Breast epithelium (tissue), 3 donors: ENCODE measurements around the gene CEP295NL.

Experiments
- POLR2A ChIP-seq: fragments of 450-650 bp; IDR thresholded peaks from one replicate; pipeline ENCODE4 v1.6.1; 2016; ENCODE audit warnings: antibody characterized with exemption, mild to moderate bottlenecking, moderate library complexity
- POLR2AphosphoS5 ChIP-seq, 3 donors: sonication (generic); formaldehyde crosslinking; IDR thresholded peaks; one replicate each; pipeline ENCODE4 v1.6.1; 2017; ENCODE audit warnings: antibody characterized with exemption in 3 of 3
- TF ChIP-seq, protein P1 (sequence below), 3 donors: fragments of 450-650 bp; IDR thresholded peaks; one replicate each; pipeline ENCODE4 v1.5.1; 2016 to 2017; ENCODE audit warnings: antibody characterized with exemption in 3 of 3, mild to moderate bottlenecking in 3 of 3, moderate library complexity in 3 of 3

DNA sequence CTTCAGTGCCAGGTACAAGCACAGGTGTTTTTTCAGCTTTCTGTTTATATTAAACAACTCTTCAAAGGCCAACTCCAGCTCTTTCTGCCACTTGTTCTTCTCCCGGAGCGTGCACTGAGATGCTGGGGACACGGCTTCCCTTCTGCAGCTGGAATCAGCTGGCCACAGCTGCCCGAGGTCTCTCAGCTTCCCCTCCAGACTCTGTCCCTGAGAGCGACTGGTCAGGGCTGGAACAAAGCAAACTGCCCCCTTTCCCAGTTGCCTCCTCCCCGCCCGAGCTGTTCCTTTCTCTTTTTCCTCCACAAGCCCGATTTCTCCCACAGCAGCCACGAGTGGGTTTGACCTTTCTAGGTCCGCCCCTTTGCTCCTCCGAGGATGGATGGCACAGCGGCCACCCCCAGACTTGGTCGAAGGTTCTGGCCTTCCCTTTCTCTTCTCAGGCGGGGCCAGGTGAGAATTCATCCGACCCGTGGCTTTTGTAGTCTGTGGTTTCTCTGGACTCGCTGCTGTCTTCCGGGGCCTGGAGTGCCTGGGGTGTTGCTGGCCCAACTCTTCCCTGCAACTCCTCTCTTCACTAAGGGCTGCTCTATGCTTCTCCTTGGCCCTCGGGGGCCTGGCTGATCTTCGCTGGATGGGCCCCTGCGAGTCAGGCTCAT is 11.5 kb downstream of the CEP295NL start:
- TF ChIP-seq, protein P1, sequence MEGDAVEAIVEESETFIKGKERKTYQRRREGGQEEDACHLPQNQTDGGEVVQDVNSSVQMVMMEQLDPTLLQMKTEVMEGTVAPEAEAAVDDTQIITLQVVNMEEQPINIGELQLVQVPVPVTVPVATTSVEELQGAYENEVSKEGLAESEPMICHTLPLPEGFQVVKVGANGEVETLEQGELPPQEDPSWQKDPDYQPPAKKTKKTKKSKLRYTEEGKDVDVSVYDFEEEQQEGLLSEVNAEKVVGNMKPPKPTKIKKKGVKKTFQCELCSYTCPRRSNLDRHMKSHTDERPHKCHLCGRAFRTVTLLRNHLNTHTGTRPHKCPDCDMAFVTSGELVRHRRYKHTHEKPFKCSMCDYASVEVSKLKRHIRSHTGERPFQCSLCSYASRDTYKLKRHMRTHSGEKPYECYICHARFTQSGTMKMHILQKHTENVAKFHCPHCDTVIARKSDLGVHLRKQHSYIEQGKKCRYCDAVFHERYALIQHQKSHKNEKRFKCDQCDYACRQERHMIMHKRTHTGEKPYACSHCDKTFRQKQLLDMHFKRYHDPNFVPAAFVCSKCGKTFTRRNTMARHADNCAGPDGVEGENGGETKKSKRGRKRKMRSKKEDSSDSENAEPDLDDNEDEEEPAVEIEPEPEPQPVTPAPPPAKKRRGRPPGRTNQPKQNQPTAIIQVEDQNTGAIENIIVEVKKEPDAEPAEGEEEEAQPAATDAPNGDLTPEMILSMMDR (IDR thresholded peaks at IDR 0.05), result no peak
- TF ChIP-seq POLR2A, result no peak
- TF ChIP-seq POLR2AphosphoS5 (IDR thresholded peaks at IDR 0.05), result no peak
